Heart left ventricle (tissue), 16 donors: Measurements from ENCODE around the gene ZNF277. TPM values are rescaled to one million over a fixed set of nuclear protein-coding genes. Genes with fewer than 3 reads are reported as not detected.
A peak's percentile ranks its signal among the peaks of the same experiment; 100 is the strongest.

Experiments
- ATAC-seq, 4 donors: fragments of 200-7000 bp; cut with Tn5 transposase; one replicate each; pipeline ENCODE4 v1.9.1; 2020 to 2022; ENCODE audit warnings: moderate library complexity in 4 of 4, mild to moderate bottlenecking in 3 of 4, moderate number of reproducible peaks in 1 of 4
- DNase-seq, 5 donors: peaks; one replicate each; pipeline ENCODE4 v3.0.0-alpha.2; 2020
- H3K27ac ChIP-seq, 12 donors: fragments of 200-600 bp; sonication (generic) in 4 of 12; one replicate each; pipeline versions ENCODE4 v1.5.0 to v1.8.0; 2016 to 2022; ENCODE audit warnings: mild to moderate bottlenecking in 2 of 12
- H3K27me3 ChIP-seq, 9 donors: fragments of 200-600 bp; sonication (generic) in 2 of 9; one replicate each; pipeline versions ENCODE4 v1.5.1 to v1.8.0; 2016 to 2022; ENCODE audit warnings: mild to moderate bottlenecking in 3 of 9
- H3K36me3 ChIP-seq, 9 donors: fragments of 200-600 bp; sonication (generic) in 2 of 9; one replicate each; pipeline versions ENCODE4 v1.5.0 to v1.8.0; 2018 to 2022; ENCODE audit warnings: mild to moderate bottlenecking in 2 of 9
- H3K4me1 ChIP-seq, 12 donors: fragments of 200-600 bp; sonication (generic) in 4 of 12; one replicate each; pipeline versions ENCODE4 v1.5.0 to v1.8.0; 2016 to 2022; ENCODE audit warnings: mild to moderate bottlenecking in 3 of 12
- H3K4me3 ChIP-seq, 12 donors: fragments of 200-600 bp; sonication (generic) in 4 of 12; one replicate each; pipeline versions ENCODE4 v1.5.0 to v1.8.0; 2017 to 2022; ENCODE audit warnings: mild to moderate bottlenecking in 9 of 12, moderate library complexity in 4 of 12
- H3K9me3 ChIP-seq, 12 donors: fragments of 200-600 bp; sonication (generic) in 4 of 12; one replicate each; pipeline versions ENCODE4 v1.5.0 to v1.8.0; 2016 to 2022; ENCODE audit warnings: mild to moderate bottlenecking in 1 of 12
- POLR2A ChIP-seq, 2 donors: fragments of 450-650 bp; IDR thresholded peaks; one replicate each; pipeline ENCODE4 v1.6.1; 2017; ENCODE audit warnings: antibody characterized with exemption in 2 of 2, mild to moderate bottlenecking in 2 of 2, moderate library complexity in 2 of 2
- WGBS, 4 donors: extraction: QIAGEN DNeasy Blood & Tissue Kit in 2 of 4; methylation state at CpG; one replicate each; pipeline versions ENCODE4 v1.1.5 to v1.1.7; 2013 to 2018; 5-methylcytosine and 5-hydroxymethylcytosine counted together
- intact Hi-C, 10 donors: fragments of 100-400 bp; cut with DNase I; formaldehyde crosslinking; loops; one replicate each; pipeline versions ENCODE4 v1.11.1 to v1.14.2; 2022
- polyA plus RNA-seq, 2 donors: library from polyadenylated mRNA; stranded (reverse); fragments of 200-250 nt; gene quantifications; one replicate each; pipeline ENCODE4 v1.2.3, GENCODE V29; 2013
- total RNA-seq, 9 donors: library from RNA; depleted of rRNA in 2 of 9; stranded (reverse); fragments of >200 nt in 2 of 9; fragmentation: NEBNext Ultra II Directional in 3 of 9; extraction: Animal tissue kit (Norgen Biotek cat#: 25700) in 3 of 9; gene quantifications; one replicate each; pipeline versions ENCODE4 v1.1.0 to v1.2.4, GENCODE V29; 2016 to 2023
- TF ChIP-seq, protein P1 (sequence below), 12 donors: fragments of 200-600 bp; sonication (generic) in 4 of 12; IDR thresholded peaks; one replicate each; pipeline versions ENCODE4 v1.5.0 to v1.8.0; 2018 to 2022; ENCODE audit warnings: antibody characterized with exemption in 12 of 12, mild to moderate bottlenecking in 5 of 12
- donor health status: ischemic (EF 13 %, LVEDD 7.1; RV severe dilation, severe dysfunction).
- donor health status: healthy with polysubstance abuse.
- donor health status: DM: no; HTN: yes; CAD: no.
- donor health status: DM: no; HTN: no; CAD: no.
- donor health status: ischemic (EF 25% LVEDD 6.9; RV normal size, moderate dysfunction).
- donor health status: ischemic (EF 25% LVEDD 5.7; RV mildly dilated, moderate dysfunction).
- donor health status: healthy.
- donor health status: DM: yes; HTN: yes; CAD: no.
- donor health status: ischemic (EF 35%, LVEDD 5.7; RV mildly dilated, moderate dysfunction).
- donor health status: nonischemic (EF 11% LVEDD 7.7; RV severe dilation, severe dysfunction).
- donor health status: DM: yes; HTN: yes; CAD: no.
- donor health status: PGD.
- donor health status: ischemic (EF 29% LVEDD 5.4; RV normal size, mild dysfunction).
- donor health status: nonischemic (EF 23%, LVEDD 6.1; RV moderate dilation, normal function).

Gene ZNF277
- total and polyA plus RNA-seq, 11 donors: 10.3 to 26.5 (median 14.0) TPM

DNA sequence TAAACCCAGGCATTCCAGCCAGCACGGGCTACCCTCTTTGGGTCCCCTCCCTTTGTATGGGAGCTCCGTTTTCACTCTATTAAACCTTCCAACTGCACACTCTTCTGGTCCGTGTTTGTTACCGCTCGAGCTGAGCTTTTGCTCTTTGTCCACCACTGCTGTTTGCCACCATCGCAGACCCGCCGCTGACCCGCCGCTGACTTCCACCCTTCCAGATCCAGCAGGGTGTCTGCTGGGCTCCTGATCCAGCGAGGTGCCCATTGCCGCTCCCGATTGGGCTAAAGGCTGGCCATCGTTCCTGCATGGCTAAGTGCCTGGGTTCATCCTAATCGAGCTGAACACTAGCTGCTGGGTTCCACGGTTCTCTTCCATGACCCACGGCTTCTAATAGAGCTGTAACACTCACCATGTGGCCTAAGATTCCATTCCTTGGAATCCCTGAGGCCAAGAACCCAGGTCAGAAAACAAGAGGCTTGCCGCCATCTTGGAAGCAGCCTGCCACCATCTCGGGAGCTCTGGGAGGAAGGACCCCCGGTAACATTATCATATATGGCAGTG, 14.5 kb downstream of the ZNF277 start:
- TF ChIP-seq POLR2A (IDR thresholded peaks at IDR 0.05): no peak
- 93 to 95% (median 93%) methylated on average over 19 to 20 of the region's 20 CpGs for WGBS, 4 donors
- H3K4me1 ChIP-seq: peaks cover 0 to 22% (median 13%) of the 10 kb centered on the region in 12 donors
- no peak overlapping the region for H3K4me3 ChIP-seq
- DNase-seq (no peak), ATAC-seq (no peak)
- no peaks in the 10 kb centered on the region for H3K27me3 ChIP-seq
- no peaks in the 10 kb centered on the region for H3K36me3 ChIP-seq
- intact Hi-C loops: loop anchor here in 1 of 10 donors (10.0 kb wide), 1 partner anchor 84 kb away; no protein-coding TSS in a partner anchor
- H3K27ac ChIP-seq: no peak overlapping the region
- H3K9me3 ChIP-seq: no peaks in the 10 kb centered on the region

DNA sequence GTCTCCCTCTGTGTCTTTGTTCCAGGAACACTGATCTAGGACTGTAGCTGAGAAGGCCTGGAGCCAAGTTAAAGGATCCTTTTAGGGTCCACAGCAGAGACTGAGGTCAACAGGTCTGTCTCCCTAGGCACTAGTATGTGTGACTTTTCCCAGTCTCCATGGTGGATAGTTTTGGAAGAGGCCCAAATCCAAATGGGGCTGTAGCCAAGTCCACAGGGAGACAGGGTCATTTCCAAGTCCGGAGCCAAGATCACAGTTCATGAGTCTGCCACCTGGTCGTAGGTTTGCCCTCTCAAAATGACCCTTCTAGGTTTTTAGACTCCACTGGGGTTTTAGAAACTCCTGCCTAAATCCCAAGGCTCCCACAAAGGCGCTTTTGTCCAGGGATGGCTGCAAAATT, 16.8 kb downstream of the ZNF277 start:
- no peak for TF ChIP-seq POLR2A (IDR thresholded peaks at IDR 0.05)
- TF ChIP-seq, protein P1, sequence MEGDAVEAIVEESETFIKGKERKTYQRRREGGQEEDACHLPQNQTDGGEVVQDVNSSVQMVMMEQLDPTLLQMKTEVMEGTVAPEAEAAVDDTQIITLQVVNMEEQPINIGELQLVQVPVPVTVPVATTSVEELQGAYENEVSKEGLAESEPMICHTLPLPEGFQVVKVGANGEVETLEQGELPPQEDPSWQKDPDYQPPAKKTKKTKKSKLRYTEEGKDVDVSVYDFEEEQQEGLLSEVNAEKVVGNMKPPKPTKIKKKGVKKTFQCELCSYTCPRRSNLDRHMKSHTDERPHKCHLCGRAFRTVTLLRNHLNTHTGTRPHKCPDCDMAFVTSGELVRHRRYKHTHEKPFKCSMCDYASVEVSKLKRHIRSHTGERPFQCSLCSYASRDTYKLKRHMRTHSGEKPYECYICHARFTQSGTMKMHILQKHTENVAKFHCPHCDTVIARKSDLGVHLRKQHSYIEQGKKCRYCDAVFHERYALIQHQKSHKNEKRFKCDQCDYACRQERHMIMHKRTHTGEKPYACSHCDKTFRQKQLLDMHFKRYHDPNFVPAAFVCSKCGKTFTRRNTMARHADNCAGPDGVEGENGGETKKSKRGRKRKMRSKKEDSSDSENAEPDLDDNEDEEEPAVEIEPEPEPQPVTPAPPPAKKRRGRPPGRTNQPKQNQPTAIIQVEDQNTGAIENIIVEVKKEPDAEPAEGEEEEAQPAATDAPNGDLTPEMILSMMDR (IDR thresholded peaks at IDR 0.05): no peak
- WGBS, 4 donors: 34 to 46% (median 38%) methylated on average over 3 of the region's 3 CpGs
- Histone ChIP-seq H3K36me3 (no peaks in the 10 kb centered on the region), H3K4me3 (no peak overlapping the region), H3K4me1 (peaks cover 0 to 26% (median 13%) of the 10 kb centered on the region in 12 donors), H3K9me3 (no peaks in the 10 kb centered on the region), H3K27ac (no peak overlapping the region), H3K27me3 (no peaks in the 10 kb centered on the region)
- intact Hi-C loops: loop anchor here in 1 of 10 donors (10.0 kb wide), 1 partner anchor 81 kb away; no protein-coding TSS in a partner anchor
- ATAC-seq (peak; percentile 46 to 59 (median 52)), DNase-seq (peak in 3 of 5 donors; percentile 19 to 34 (median 33))

GRCh38 chr7:112224186-112224585, 17.7 kb downstream of the ZNF277 start:
- Histone ChIP-seq H3K4me3 (no peak overlapping the region), H3K36me3 (no peaks in the 10 kb centered on the region), H3K4me1 (peaks cover 0 to 26% (median 13%) of the 10 kb centered on the region in 12 donors), H3K27ac (no peak overlapping the region), H3K27me3 (no peaks in the 10 kb centered on the region), H3K9me3 (no peaks in the 10 kb centered on the region)
- no peak for DNase-seq
- intact Hi-C loops: loop anchor here in 1 of 10 donors (10.0 kb wide), 1 partner anchor 81 kb away; no protein-coding TSS in a partner anchor
- WGBS, 4 donors: 93 to 98% (median 93%) methylated on average over 2 of the region's 2 CpGs
- no peak for TF ChIP-seq POLR2A (IDR thresholded peaks at IDR 0.05)
- TF ChIP-seq, protein P1 (IDR thresholded peaks at IDR 0.05): no peak
- ATAC-seq: peak in 1 of 4 donors; percentile 20

- Histone ChIP-seq H3K27ac (no peak overlapping the region), H3K36me3 (no peaks in the 10 kb centered on the region), H3K4me1 (peaks cover 0 to 26% (median 13%) of the 10 kb centered on the region in 12 donors), H3K4me3 (no peak overlapping the region), H3K9me3 (no peaks in the 10 kb centered on the region), H3K27me3 (no peaks in the 10 kb centered on the region)
- ATAC-seq (no peak), DNase-seq (no peak)
- TF ChIP-seq POLR2A (IDR thresholded peaks at IDR 0.05): no peak
- TF ChIP-seq, protein P1 (IDR thresholded peaks at IDR 0.05): no peak
- intact Hi-C loops: loop anchor here in 1 of 10 donors (10.0 kb wide), 1 partner anchor 80 kb away; no protein-coding TSS in a partner anchor
Measured at GRCh38 chr7:112225006-112225405, 18.5 kb downstream of the ZNF277 start.
